AG09319 (cell line): ENCODE results near the gene PKDCC.

ENCODE experiments used
- DNase-seq: peaks from one replicate; pipeline ENCODE4 v3.0.0-alpha.2; 2010; ENCODE audit warnings: low read depth; ENCODE audit errors: extremely low read depth
- CTCF ChIP-seq: IDR thresholded peaks from 2 replicates; pipeline ENCODE4 v1.5.1; 2011; ENCODE audit warnings: low read depth, mild to moderate bottlenecking, inconsistent platforms, low read length, moderate library complexity

Gene PKDCC

GRCh38 chr2:42055573-42056514, 8.0 kb downstream of the PKDCC start:
- TF ChIP-seq CTCF, result no peak
- DNase-seq, result no peak

- no peak for DNase-seq
Observed at GRCh38 chr2:42057159-42057901, 9.5 kb downstream of the PKDCC start.

GRCh38 chr2:42057902-42058450, 10.2 kb downstream of the PKDCC start:
- TF ChIP-seq CTCF, result no peak

More at GRCh38 chr2:42057159-42057901, 9.5 kb downstream of the PKDCC start:
- no peak for TF ChIP-seq CTCF

GRCh38 chr2:42059261-42059898, 11.6 kb downstream of the PKDCC start:
- TF ChIP-seq CTCF, result no peak
- DNase-seq, result no peak

More at GRCh38 chr2:42057902-42058450, 10.2 kb downstream of the PKDCC start:
- DNase-seq, result no peak

- no peak for TF ChIP-seq CTCF
- no peak for DNase-seq
Observed at GRCh38 chr2:42060028-42060427, 12.2 kb downstream of the PKDCC start.

GRCh38 chr2:42060718-42061619, 13.1 kb downstream of the PKDCC start:
- DNase-seq, result no peak
- TF ChIP-seq CTCF, result no peak
